Measurements from ENCODE around the gene HNRNPCL1.
"Not testable (repeated sequence)": the region's sequence is repeated elsewhere in the genome, so short reads cannot be mapped to it uniquely, and the experiment has no call there.

HNRNPCL1 gene

DNA sequence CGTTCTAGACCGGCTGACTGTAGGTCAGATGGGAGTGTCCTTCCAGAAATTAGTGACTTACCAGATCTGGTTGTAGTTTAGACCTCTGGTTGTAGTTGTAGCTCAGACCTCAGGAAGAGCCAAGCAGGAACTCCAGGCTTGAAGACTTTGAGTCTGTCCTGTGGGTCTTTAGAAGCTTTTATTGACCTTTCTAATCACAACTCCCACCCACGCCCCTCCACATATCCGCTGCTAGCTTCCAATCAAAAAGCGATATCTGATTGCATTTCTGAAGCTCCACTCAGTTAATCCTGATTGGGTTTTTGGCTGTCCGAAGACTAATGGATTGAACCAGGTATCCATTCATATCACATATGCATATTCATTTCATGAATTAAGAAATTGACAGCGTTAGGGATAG, at the start of gene HNRNPCL1:
TSS of gene HNRNPCL1 (minus strand) at position 101 of the 400 bp plus-strand sequence. CDS start 431 bp downstream, outside the sequence.
- DNase-seq, result not testable (repeated sequence)

DNA sequence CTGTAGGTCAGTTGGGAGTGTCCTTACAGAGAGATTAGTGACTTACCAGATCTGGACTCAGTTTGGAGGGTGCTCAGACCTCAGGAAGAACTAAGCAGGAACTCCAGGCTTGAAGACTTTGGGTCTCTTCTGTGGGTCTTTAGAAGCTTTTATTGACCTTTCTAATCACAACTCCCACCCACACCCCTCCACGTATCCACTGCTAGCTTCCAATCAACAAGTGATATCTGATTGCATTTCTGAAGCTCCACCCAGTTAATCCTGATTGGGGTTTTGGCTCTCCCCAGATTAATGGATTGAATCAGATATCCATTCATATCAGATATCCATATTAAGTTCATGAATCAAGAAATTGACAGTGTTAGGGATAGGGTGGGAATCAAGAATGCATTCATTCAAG, 49.6 kb upstream of the HNRNPCL1 start, which contains the start of gene PRAMEF10:
TSS of gene PRAMEF10 (minus strand) at position 101 of the 400 bp plus-strand sequence. CDS start 2,423 bp downstream, outside the sequence.
- DNase-seq, result not testable (repeated sequence)

DNA sequence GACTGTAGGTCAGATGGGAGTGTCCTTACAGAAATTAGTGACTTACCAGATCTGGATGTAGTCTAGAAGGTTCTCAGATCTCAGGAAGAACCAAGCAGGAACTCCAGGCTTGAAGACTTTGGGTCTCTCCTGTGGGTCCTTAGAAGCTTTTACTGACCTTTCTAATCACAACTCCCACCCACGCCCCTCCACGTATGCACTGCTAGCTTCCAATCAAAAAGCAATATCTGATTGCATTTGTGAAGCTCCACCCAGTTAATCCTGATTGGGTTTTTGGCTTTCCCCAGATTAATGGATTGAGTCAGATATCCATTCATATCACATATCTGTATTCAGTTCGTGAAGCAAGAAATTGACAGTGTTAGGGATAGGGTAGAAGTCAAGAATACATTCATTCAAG, 37.6 kb upstream of the HNRNPCL1 start, which contains the start of gene PRAMEF4:
TSS of gene PRAMEF4 (minus strand) at position 101 of the 400 bp plus-strand sequence. CDS start 2,807 bp downstream, outside the sequence.
- DNase-seq, result not testable (repeated sequence)

DNA sequence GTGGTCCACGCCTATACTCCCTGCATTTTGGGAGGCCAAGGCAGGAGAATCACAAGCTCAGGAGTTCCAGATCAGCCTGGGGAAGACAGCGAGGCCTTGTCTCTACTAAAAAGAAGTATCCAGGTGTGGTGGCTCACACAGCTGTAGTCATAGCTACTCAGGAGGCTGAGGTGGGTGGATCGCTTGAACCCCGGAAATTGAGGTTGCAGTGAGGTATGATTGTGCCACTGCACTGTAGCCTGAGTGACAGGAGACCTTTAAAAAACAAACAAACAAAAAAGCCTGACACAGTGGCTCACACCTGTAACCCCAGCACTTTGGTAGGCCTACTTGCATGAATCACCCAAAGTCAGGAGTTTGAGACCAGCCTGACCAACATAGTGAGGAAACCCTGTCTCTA, 29.9 kb upstream of the HNRNPCL1 start:
- DNase-seq, result not testable (repeated sequence)

DNA sequence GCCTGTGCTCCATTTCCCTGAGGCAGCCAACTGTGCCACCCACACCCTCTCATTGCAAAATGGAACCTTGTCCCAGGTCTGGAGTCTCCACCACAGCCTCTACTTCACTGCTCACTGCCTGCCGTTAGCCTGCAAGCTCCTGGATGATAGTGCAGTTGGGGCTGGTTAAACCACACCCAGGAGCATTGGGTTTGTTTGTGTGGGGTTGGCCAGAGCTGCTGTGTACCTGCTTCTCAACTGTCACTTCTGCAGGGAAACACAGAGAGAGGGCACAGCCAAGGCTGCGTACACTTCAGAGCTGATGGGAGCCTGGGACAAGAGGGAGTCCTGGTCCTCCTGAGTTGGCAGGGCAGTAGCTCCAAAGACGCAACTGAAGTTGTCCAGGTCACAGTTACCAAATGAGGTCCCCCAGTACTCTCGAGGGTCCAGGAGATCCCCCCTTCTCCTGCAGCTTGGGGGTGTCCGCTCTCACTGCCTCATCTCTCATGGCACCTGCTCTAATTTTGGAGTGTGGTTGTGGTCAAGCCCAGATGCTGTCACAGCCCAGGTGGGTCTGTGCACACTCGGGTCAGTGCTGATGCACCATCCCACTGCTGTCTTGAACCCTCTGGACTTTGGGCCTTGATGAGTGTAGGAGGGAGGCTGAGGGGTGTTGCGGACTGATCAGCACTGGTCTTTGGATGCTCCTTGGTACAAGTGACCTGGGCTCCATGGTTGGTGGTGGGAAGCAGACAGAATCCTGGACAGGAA, 14.8 kb upstream of the HNRNPCL1 start:
- not testable (repeated sequence) for DNase-seq

DNA sequence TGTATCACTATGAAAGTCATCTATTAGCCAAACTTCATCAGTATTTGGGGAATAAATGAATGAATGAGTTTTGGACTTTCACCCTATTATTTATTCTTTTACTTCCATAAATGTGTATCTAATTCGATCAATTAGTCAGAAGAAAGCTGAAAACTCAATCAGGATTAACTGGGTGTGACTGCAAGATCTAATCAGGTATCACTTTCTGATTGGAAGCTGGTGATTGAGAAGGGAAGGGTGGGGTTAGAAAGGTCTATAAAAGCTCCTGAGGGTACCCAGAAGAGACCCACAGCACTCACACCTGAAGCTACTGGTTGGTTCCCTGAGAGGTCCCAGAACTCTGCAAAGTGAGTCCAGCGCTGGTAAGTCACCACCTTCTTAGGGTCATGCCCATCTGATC, 8.3 kb upstream of the HNRNPCL1 start, which contains the start of gene PRAMEF2:
TSS of gene PRAMEF2 (plus strand) at position 301 of the 400 bp plus-strand sequence. CDS start 1,924 bp downstream, outside the sequence.
- DNase-seq, result not testable (repeated sequence)

DNA sequence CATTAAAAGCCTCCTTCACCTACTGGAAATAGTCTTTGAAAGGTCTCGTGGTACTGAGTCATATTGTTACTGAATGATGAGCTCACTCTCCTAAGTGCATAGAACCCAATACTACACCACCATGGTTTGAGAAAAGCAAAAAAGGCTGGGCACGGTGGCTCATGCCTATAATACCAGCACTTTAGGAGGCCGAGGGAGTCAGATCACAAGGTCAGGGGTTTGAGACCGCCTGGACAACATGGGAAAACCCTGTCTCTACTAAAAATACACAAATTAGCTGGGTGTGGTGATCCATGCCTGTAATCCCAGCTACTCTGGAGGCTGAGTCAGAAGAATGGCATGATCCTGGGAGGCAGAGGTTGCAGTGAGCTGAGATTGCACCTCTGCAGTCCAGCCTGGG, 3.3 kb upstream of the HNRNPCL1 start:
- no peak for DNase-seq

DNA sequence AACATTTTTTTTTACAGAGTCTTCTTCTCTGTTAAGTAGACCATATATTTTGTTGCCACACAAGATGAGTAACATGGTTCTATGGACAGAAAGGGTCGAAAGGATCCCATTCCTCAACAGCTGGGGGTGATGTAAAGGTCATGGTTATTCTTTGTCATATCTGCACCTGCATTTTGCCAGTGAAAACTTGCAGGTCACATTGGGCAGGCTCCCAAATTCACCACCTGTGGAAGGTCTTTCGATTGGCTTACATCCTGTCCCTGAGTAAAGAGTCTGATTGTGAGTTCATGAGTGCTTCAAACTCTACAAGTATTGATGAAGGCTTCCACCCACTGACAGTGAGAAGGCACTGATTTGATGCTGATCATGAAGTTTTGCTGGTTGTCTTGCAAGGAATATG, 15.3 kb downstream of the HNRNPCL1 start:
- DNase-seq, result not testable (repeated sequence)

DNA sequence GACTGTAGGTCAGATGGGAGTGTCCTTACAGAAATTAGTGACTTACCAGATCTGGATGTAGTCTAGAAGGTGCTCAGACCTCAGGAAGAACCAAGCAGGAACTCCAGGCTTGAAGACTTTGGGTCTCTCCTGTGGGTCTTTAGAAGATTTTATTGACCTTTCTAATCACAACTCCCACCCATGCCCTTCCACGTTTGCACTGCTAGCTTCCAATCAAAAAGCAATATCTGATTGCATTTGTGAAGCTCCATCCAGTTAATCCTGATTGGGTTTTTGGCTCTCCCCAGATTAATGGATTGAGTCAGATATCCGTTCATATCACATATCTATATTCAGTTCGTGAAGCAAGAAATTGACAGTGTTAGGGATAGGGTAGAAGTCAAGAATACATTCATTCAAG, 17.2 kb downstream of the HNRNPCL1 start, which contains the start of gene PRAMEF11:
TSS of gene PRAMEF11 (minus strand) at position 101 of the 400 bp plus-strand sequence. CDS start 2,621 bp downstream, outside the sequence.
- not testable (repeated sequence) for DNase-seq

DNA sequence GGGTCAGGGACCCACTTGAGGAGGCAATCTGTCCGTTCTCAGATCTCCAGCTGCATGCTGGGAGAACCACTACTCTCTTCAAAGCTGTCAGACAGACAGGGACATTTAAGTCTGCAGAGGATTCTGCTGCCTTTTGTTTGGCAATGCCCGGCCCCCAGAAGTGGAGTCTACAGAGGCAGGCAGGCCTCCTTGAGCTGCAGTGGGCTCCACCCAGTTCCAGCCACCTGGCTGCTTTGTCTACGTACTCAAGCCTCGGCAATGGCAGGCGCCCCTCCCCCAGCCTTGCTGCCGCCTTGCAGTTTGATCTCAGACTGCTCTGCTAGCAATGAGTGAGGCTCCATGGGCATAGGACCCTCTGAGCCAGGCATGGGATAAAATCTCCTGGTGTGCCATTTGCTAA, 29.5 kb downstream of the HNRNPCL1 start:
- DNase-seq, result not testable (repeated sequence)

DNA sequence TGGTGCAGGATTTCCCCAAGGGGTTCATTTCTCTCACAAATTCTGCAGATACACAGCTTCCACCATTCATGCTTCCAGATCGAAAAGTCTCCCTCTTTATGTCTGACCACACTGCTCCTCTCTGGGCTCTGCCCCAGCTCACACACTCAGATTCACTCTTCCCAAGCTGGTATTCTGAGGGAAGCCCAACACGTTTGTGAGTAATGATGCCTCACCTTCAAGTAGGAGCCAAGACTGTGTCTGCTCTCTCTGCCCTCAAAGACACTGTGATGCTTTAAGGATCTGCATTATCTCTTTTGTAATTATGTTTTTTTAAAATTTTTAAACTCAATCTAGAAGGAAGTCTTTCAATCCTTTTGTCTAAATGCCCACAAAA, 37.1 kb downstream of the HNRNPCL1 start:
- DNase-seq, result peak; percentile 20

DNA sequence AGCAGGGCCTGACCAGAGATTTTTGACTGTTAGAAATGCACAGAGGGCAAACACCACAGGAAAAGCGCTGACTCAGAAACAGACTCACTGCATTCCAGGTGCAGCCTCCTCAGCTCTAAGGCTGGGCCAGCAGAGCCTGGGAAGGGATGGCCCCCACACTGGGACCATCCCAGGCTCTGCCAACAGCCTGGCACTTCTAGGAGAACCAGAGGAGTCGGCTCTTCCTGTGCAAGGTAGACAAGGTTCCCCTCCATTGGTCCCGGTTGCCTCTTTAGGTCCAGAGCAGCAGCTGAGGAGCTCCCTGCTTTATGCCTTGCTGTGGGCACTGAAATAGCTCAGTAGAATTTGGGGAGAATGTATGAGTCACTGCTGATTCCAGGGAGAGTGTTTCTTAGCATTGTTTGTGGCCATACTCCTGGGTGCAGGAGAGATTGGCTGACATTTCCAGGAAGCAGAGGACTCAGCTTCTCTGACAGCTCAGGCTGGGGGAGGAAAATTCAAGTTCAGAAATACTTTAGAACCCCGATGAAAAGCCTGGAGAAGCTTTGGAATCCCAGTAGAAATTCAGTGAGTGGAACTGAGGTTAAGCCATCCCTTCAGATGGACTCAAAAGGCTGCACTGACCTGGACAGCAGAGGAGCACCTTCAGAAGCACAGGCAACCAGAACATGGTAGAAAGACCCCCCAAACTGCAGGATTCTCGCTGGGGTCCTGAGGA, 37.7 kb downstream of the HNRNPCL1 start:
- peak; percentile 68 for DNase-seq

DNA sequence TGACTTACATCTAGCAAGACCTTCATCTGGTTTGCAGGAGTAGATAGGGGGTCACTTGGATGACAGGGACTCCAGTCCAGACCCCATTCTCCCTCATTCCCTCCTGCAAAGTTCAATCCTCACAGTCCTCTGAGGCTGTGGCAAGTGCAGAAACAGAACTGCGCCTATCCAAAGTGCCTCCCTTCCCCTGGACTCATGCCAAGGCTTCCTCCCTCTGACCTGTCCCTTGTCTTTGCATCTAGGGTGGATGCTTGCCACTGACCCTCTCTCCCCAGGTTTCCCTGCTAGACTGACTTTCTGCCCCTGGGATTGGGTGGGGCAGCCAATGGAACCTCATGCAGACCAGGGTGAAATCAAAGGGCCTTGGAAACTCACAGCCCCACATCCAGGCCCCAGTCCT, 38.6 kb downstream of the HNRNPCL1 start:
- no peak for DNase-seq

DNA sequence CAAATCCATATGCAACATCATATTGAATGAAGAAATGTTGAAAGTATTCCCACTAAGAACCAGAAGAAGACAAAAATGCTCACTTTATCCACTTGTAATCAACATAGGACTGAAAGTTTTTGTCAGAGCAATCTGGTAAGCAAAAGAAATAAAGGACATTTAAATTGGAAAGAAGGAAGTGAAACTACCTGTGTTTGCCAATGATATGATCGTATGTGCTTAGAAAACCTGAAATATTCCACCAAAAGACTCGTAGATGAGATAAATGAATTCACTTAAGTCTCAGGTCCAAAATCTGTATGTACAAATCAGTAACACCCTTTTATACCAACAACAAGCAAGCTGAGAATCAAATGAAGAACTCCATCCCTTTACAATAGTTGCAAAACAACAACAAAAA, 48.8 kb downstream of the HNRNPCL1 start:
- DNase-seq, result no peak

DNA sequence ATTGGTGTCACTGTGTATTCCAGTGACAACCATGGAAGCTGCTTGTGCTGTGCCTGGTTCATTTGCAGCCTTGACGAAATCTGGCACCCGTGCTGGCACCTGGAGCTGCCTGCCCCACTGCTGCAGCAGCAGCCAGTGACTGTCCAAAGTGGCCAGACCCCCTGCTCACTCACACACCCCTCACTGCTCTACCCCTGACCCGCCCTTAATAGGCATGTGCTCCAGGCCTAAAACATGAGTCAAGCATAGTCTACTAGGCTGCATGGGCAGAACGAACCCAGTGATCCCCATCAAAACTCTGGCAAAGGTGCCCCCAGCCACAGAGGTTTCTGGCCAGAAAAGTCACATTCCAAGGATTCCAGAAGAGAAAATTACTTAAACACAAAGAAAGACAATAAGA, 49.6 kb downstream of the HNRNPCL1 start:
- no peak for DNase-seq
